Measurements from ENCODE around the gene ZSCAN20.
"Not testable (repeated sequence)": the region's sequence is repeated elsewhere in the genome, so short reads cannot be mapped to it uniquely, and the experiment has no call there.

Gene ZSCAN20

DNA sequence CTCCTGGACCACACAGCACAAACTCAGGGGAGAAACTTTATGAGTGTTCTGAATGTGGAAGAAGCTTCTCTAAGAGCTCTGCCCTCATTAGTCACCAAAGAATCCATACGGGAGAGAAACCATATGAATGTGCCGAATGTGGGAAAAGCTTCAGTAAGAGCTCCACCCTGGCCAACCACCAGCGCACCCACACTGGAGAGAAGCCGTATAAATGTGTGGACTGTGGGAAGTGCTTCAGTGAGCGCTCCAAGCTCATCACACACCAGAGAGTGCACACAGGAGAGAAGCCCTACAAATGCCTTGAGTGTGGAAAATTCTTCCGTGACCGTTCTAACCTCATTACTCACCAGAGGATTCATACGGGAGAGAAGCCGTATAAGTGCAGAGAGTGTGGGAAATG, 22.5 kb downstream of the ZSCAN20 start:
- DNase-seq = no peak

DNA sequence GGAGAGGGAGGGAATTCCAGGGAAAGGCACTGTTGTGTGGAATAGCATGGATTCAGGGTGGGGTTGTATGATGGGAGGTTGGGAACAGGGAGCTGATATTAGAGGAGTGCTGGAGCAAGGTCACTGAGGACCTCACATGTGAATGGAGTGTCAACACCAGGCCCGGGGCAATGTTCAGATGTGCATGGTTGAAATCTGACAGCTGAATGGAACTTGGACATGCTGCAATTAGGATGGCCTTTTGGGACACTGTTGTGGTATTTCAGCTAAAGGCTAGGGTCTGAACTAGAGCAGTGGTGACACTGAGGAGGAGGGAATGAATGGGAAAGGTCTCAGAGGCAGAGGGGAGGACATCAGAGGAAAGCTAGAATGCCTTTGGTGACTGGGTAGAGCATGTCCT, 25.0 kb downstream of the ZSCAN20 start:
- no peak for DNase-seq

GRCh38 chr1:33500547-33500946, 28.1 kb downstream of the ZSCAN20 start:
- no peak for DNase-seq

GRCh38 chr1:33501309-33501708, 28.9 kb downstream of the ZSCAN20 start:
- DNase-seq = no peak

DNA sequence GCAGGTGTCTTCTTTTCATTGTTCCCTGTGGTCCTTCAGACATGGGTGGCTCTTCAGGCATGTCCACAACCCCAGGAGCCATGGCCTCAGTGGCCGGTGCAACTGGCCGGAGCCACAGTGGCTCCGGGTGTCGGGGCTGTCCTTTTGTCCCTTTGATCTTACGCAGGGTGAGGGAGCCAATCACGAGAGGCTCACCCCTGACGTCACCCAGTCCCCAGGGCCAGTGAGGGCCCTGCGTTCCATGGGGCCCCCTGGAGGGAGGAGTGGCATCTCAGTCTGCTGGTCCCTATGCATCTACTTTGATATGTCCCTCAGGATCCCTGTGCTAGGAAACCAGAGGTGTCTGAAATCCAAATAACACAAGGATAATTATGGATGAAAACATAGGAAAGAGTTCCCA, 29.3 kb downstream of the ZSCAN20 start:
- no peak for DNase-seq

DNA sequence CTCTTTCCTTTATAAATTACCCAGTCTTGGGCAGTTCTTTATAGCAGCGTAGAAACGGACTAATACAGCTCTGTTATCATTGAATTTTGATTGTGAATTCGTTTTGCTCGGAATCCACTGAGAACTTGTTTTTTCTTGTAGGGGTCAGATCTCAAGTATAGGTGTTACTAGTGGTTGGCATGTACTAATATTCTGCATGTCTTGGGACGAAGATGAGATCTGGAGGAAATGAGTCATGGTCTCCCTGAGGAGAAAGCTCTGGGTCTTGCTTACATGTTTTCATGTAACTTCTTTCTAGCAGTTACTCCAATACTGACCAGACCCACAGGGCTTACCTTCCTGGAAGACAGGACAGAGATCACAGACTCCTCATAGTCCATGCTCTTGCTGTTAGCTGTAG, 30.3 kb downstream of the ZSCAN20 start:
- no peak for DNase-seq

- no peak for DNase-seq
Measured at GRCh38 chr1:33503506-33503905, 31.1 kb downstream of the ZSCAN20 start.

DNA sequence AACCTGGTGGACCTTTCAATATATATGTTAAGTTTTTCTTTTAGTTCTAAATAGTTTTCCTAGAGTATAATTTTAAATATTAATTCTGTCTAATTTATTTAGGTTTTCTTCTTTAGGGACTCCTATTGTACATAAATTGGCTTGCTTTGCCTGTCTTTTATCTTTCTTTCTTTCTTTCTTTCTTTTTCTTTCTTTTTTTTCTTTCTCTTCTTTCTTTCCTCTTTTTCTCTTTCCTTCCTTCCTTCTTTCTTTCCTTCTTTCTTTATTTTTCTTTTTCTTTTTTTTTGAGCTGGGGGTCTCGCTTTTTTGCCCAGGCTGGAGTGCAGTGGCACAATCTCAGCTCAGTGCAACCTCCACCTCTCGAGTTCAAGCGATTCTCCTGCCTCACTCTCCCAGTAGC, 35.2 kb downstream of the ZSCAN20 start:
- DNase-seq = no peak

DNA sequence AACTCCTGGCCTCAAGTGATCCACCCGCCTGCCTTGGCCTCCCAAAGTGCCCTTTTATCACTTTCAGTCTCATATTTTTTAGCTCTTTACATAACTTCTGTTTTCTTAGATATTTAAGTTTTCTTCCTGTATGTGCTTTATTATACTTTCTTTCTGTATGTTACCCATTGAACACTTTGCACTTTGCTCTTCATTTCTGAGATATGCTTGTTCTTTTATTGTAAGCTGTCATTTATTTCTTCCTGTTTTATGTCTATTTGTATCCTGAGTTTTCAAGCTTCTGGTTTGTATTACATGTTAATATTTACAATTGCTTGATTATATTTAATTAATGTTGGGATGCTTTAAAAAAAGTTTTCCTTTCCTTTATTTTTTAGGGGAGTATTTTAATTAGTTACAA, 35.7 kb downstream of the ZSCAN20 start:
- DNase-seq = no peak

- not testable (repeated sequence) for DNase-seq
Measured at GRCh38 chr1:33509276-33509675, 36.8 kb downstream of the ZSCAN20 start.

DNA sequence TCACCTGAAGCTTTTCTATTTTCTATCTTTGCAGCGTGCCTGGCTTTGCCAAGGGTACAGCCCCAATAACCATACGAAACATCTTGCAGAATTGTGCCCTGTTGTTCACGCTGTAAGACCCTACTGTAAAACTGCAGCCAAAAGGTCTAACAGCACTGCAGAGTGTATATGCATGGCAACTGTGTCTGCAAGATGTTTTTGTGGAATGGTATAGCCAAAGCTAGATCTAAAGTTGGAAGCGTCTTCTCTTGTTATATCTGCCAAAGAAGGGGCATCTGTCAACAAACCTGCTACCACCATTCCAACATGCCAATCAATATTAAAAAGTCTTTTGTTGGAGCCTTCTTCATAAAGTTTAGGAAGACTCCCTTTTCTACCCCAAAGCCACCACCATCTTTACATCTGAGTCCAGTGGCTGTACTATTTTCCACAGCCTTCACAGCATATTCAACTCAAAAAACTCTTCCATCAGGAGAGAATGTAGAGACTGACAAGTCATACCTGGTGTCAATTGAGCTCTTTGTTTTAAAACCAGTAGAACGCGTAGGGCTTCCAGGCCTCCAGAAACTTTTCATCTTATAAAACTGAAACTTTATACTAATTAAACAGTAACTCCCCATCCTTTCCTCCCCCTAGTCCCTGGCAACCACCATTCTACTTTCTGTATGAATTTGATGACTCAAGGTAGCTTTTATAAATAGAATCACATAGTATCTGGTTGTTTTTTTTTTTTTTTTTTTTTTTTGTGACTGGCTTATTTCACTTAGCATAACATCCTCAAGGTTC, 40.0 kb downstream of the ZSCAN20 start:
- DNase-seq = no peak

DNA sequence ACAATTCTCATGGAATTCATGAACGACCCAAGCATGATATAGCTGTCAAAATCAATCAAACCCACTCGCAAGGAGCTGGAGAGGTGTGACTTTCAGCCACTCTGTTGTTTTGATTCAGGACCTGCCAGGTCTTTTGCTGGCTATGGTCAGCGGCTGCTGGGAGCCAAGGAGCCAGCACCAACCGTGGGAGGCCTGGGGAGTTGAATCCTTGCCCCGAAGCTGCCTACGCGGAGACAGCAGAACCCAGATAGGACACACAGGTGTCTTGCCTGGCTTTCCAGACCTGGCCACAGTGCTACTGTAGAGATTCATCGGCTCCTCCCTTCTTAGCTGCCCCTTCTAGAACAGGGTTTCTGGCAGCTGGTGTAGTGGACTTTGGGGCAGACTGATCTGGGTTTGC, 42.7 kb downstream of the ZSCAN20 start:
- no peak for DNase-seq

GRCh38 chr1:33515607-33516006, 43.2 kb downstream of the ZSCAN20 start:
- no peak for DNase-seq

DNA sequence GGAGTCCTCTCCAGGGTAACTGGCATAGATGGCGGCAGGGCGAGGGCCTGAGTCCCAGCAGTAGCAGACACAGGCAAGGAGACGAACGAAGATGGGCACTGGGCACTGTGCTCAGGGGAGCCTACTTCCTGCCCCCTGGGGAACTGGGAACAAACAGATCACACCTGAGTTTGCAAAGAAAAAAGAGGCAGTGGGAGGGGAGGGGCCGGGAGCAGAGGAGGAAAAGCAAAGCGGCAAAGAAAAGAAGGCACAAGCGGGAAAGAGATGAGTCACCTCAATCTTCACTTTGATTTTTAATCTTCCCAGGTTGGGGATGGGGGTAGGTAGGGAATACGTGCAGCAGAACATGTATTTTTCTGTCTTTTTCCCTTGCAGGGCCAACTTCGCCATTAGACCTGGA, 44.0 kb downstream of the ZSCAN20 start:
- no peak for DNase-seq

DNA sequence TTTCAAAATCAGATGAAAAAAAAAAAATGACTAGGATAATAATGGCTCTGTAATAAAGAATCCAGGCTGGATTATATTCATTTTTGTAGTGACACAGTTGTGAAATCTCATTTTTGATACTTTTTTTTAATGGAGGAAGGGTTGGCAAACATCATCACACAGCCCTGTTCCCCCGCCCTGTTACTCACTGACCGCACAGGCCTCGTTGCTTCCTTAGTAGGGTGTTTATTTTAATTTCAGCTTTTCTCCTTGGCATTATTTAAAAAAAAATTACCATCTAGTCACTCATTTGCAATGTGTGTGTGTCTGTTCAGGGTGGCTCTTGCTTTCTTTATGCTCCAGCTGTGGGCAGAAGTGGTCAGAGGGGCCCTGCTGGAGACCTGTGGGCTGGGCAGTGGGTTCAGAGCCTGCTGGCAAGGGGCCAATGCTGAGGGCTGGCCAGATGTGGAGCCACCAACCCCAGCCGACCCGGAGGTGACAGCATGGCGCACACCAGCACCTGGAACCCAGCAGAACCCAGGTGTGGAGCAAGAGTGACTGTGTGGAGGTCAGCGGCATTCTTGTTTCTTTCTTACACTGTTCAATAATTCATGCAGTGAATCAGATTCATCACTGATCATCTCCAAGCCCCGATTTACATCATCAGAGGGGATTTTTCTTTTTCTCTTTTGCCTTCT, 44.6 kb downstream of the ZSCAN20 start:
- no peak for DNase-seq

DNA sequence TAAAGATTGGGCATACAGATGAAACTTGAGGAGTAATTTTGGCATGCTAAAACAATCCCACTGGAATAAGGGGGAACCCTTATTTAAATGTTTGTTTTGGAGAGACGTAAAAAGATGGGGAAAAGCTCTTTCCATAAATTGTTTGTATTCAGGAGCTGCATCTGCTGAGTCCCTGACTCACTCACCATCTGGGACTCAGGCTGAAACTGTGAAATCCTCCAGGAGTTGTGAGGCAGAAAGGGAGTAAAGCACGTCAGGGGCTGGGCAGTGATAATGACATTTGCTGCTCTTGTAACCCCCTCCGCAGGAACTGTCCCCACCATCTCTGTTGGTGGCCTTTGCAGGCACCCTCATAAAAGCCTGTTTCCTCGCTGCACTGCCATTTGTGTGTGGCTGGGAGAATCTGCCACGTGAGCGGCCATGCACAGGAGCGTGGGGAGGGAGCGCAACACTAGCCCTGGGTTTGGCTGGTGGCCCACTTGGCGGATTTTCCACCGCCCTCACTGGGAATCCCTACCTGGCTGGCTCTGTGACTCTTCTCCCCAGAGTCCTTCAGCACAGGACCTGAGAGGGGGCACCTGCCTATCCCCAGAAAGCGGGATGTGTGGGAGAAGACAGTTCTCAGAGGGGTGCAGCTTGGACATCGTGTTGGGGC, 45.3 kb downstream of the ZSCAN20 start:
- DNase-seq = no peak

DNA sequence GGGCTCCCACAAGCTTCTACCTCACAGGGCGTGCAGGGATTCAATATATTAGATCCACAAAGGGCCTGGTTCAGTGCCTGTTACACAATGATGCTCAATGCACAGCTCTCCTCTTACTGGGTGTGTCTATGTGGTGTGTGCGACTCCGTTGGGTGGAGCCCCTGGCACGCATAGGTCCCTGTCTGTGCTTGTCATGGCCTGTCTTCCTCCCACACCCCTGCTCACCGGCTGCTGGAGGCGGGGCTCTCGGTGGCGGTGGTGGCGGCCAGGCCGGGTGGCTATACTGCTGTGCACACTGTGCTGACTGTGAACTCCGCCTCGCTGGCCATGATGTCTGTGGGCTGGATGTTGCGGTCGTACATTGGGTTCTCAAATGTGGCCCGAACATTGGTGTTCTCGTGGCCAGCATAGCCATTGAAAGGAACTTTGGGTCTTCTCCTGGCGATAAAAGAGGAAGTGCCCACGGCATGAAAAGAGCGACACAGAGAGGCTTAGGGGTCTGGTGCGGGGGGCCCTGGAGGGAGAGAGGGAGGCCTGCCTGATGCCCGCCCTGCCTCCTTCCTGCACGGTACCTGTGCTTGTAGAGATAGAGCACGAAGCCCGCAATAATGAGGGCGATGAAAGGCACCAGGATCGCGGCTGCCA, 46.9 kb downstream of the ZSCAN20 start:
- DNase-seq = no peak

DNA sequence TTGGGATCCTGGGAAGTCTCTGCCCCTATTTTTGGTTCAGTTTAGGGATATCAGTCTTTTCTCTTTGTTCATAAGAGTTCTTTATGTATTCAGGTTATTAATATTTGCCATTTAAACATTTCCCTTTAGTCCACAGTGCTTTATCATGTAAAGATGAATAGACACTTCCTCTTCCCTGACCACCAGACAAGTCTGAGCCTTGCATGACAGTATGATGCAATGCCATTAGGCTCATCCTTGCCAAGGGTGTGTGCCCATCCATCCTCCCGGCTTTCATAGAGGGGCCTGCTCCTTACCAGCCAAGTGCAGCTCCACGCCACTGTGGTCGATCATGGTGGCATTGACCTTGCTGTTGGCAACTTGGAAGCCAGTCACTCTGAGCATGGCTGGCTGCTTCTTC, 52.1 kb downstream of the ZSCAN20 start:
- DNase-seq = no peak

GRCh38 chr1:33527934-33528333, 55.5 kb downstream of the ZSCAN20 start:
- no peak for DNase-seq

- DNase-seq = no peak
Measured at GRCh38 chr1:33529957-33530356, 57.5 kb downstream of the ZSCAN20 start.

GRCh38 chr1:33532250-33532649, 59.8 kb downstream of the ZSCAN20 start:
- no peak for DNase-seq

DNA sequence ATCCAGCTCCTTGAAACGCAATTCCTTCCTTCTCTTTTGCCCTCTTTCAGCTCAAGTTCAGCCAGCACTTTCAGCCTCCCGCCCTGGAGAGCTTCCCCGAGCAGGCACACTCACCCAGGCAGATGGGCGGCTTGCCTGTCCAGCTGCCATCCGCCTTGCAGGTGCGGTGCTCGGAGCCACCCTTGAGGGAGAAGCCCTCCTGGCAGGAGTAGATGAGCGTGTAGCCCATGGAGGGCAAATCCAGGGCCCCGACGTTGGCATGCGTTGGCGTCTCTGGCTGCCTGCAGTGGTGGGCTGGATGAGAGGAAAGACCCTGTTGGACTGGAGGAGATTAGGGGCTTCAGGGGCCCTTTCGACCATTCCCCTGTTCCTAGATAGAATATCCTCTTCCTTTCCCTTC, 60.5 kb downstream of the ZSCAN20 start:
- no peak for DNase-seq

GRCh38 chr1:33535334-33535733, 62.9 kb downstream of the ZSCAN20 start:
- DNase-seq = no peak

DNA sequence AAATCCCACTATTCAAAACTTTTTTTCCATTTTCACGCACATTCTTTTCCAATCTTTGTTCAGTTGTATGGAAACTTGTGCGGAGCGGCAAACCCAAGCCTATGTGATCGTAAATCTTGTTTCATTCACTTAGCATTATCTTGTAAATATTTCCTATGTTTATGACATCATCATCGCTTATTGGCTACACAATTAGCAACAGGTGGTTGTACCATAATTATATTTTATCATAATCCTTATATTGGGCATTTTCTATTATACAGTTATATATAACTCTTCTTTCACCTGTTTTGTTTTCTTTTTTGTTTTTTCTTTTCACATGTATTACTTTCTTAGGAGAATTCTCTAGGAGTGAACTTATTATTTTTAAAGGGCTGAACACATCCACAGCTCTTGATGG, 65.4 kb downstream of the ZSCAN20 start:
- DNase-seq = no peak
